T-cell (primary cell): ENCODE measurements around the gene KCTD7. TPM values are rescaled to one million over a fixed set of nuclear protein-coding genes. Genes with fewer than 3 reads are reported as not detected.
"Not testable (repeated sequence)": the region's sequence is repeated elsewhere in the genome, so short reads cannot be mapped to it uniquely, and the experiment has no call there.

Source experiments
- ATAC-seq, 4 experiments: fragments of 200-7000 bp in 3 of 4; fragments of 150-1000 bp in 1 of 4; cut with Tn5 transposase; replicated peaks in 1 of 4; 1 replicate in 3 of 4; 2 replicates in 1 of 4; pipeline ENCODE4 v1.10.0; 2021; ENCODE audit warnings: moderate library complexity in 3 of 4, mild to moderate bottlenecking in 2 of 4, moderate number of reproducible peaks in 1 of 4
- CTCF ChIA-PET, 2 donors: fragments of 300-600 bp; sonication (Branson Sonifier 250); formaldehyde crosslinking; loops; one replicate each; lab custom pipeline; 2022; ENCODE audit warnings: antibody characterized with exemption in 2 of 2; lab: Charles Lee
- POLR2A ChIA-PET, 2 donors: fragments of 300-600 bp; sonication (Branson Sonifier 250); formaldehyde crosslinking; loops; one replicate each; lab custom pipeline; 2022; ENCODE audit warnings: antibody characterized with exemption in 2 of 2; lab: Charles Lee
- DNase-seq, 35 experiments: peaks; one replicate each; pipeline versions ENCODE4 v3.0.0 to v3.0.0-alpha.2; 2013 to 2023
- H3K27ac ChIP-seq: one replicate; pipeline ENCODE4 v1.5.1; 2013; ENCODE audit warnings: low read length
- H3K27me3 ChIP-seq, 2 experiments: replicated peaks in 1 of 2; 1 replicate in 1 of 2; 2 replicates in 1 of 2; pipeline versions ENCODE4 v1.6.1 to v1.7.0; 2013; ENCODE audit warnings: low read length in 1 of 2, mixed read lengths in 1 of 2; ENCODE audit not compliant: control insufficient read depth in 2 of 2, insufficient read depth in 2 of 2; ENCODE audit errors: extremely low read depth in 1 of 2
- H3K36me3 ChIP-seq, 2 donors: 1 replicate in 1 of 2; 2 replicates in 1 of 2; pipeline versions ENCODE4 v1.6.1 to v1.7.0; 2013; ENCODE audit warnings: low read length in 1 of 2; ENCODE audit not compliant: control insufficient read depth in 2 of 2, insufficient read depth in 1 of 2; ENCODE audit errors: extremely low read depth in 1 of 2
- H3K4me1 ChIP-seq, 2 experiments: 1 replicate in 1 of 2; 2 replicates in 1 of 2; pipeline versions ENCODE4 v1.6.1 to v1.7.0; 2013; ENCODE audit warnings: low read length in 2 of 2, mixed read lengths in 1 of 2; ENCODE audit not compliant: insufficient read depth in 2 of 2, control insufficient read depth in 1 of 2; ENCODE audit errors: extremely low read depth in 1 of 2
- H3K4me3 ChIP-seq, 2 donors: 1 replicate in 1 of 2; 2 replicates in 1 of 2; pipeline versions ENCODE4 v1.5.1 to v1.7.0; 2013; ENCODE audit warnings: mild to moderate bottlenecking in 2 of 2, low read length in 1 of 2, moderate library complexity in 1 of 2; ENCODE audit not compliant: control insufficient read depth in 1 of 2; ENCODE audit errors: extremely low read depth in 1 of 2
- H3K9me3 ChIP-seq: 2 replicates; pipeline ENCODE4 v1.7.0; 2013
- H3K27ac Mint-ChIP-seq, 2 donors: one replicate each; pipeline ENCODE4 v1.8.0; 2020 to 2021; ENCODE audit warnings: mild to moderate bottlenecking in 2 of 2, mixed read lengths in 2 of 2
- H3K27me3 Mint-ChIP-seq, 2 donors: one replicate each; pipeline ENCODE4 v1.8.0; 2021 to 2022; ENCODE audit warnings: mixed read lengths in 2 of 2
- H3K36me3 Mint-ChIP-seq: one replicate; pipeline ENCODE4 v1.8.0; 2021; ENCODE audit warnings: mixed read lengths
- H3K4me1 Mint-ChIP-seq, 3 donors: one replicate each; pipeline ENCODE4 v1.8.0; 2020 to 2022; ENCODE audit warnings: mixed read lengths in 3 of 3, mild to moderate bottlenecking in 1 of 3
- H3K4me3 Mint-ChIP-seq, 3 donors: one replicate each; pipeline ENCODE4 v1.8.0; 2020 to 2022; ENCODE audit warnings: mild to moderate bottlenecking in 3 of 3, mixed read lengths in 3 of 3, moderate library complexity in 3 of 3
- H3K9me3 Mint-ChIP-seq, 3 donors: one replicate each; pipeline ENCODE4 v1.8.0; 2020 to 2022; ENCODE audit warnings: mixed read lengths in 3 of 3
- WGBS: methylation state at CpG from one replicate; pipeline ENCODE4 v1.1.5; 2013; ENCODE audit warnings: missing lambda C conversion rate; ENCODE audit not compliant: insufficient coverage; 5-methylcytosine and 5-hydroxymethylcytosine counted together
- total RNA-seq, 35 experiments: library from RNA in 6 of 35; stranded (reverse) in 6 of 35; fragments of 120-200 nt in 1 of 35; gene quantifications; one replicate each; pipeline versions ENCODE4 v1.2.1 to v1.2.4 and lab custom pipeline; 2013 to 2026

KCTD7 gene
- total RNA-seq, 5 donors from 2014 or later (not counting 1 experiment from before 2014, with no cell fraction given): 23.1 to 44.3 (median 39.3) TPM

DNA sequence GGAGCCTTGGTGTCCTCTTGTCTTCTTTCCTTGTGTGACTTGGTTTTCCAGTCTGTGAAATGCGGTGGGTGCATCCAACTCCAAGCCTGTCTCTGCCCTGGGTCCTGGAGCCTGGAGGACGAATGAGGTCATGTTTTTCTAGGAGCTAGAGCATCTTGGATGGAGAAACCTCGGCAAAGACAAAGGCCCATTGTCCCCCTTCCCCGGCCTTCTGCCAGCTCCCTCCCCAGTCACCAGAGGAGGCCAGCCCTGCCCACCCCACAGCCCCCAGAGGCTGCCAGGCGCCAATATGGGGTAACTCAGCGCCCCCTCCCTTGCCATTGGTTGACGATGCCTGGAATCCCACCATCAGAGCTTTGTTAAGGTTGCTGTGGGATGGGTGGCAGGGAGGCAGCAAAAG, 40.4 kb downstream of the KCTD7 start:
- Histone ChIP-seq H3K9me3 (no peaks in the 10 kb centered on the region), H3K27me3 (no peaks in the 10 kb centered on the region), H3K4me3 (no peak overlapping the region), H3K4me1 (peaks cover 0 to 2% of the 10 kb centered on the region in 2 experiments), H3K36me3 (no peaks in the 10 kb centered on the region), H3K27ac (no peak overlapping the region)
- ATAC-seq (no peak), DNase-seq (no peak)
- H3K4me1 Mint-ChIP-seq: peaks cover under 1 to 3% (median 2%) of the 10 kb centered on the region in 3 donors
- no peak overlapping the region for H3K27ac Mint-ChIP-seq
- no peak overlapping the region for H3K4me3 Mint-ChIP-seq
- peaks cover 5% of the 10 kb centered on the region for H3K36me3 Mint-ChIP-seq
- 100% methylated on average over 2 of the region's 7 CpGs for WGBS
- ChIA-PET CTCF (interaction anchor here in 1 of 2 donors (0.5 kb wide), 2 partner anchors 63 to 150 kb away, joined by 3 to 5 read pairs; no protein-coding TSS in a partner anchor), POLR2A (no interaction called here)
- H3K27me3 Mint-ChIP-seq: no peaks in the 10 kb centered on the region
- H3K9me3 Mint-ChIP-seq: no peaks in the 10 kb centered on the region

DNA sequence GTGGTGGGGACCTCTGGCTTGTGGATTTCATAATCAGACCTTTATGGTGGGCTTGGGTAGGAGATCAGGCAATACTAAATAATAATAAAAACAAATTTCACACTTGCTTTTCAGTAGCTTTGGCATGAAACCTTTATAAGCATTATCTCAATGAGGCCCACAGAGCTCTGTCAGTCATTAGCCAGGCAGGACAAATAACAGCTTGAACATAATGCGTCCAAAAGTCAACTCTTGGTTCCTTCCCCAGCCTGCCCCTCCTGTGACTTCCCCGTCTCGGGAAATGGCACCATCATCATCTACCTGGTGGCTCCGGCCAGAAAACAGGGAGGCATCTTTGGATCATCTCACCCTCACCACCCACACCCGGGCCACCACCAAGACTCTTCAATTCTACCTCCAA, 40.8 kb downstream of the KCTD7 start:
- POLR2A ChIA-PET: interaction anchor here in 1 of 2 donors (0.9 kb wide), 1 partner anchor 13 kb away, joined by 3 read pairs; no protein-coding TSS in a partner anchor
- H3K27me3 Mint-ChIP-seq: no peaks in the 10 kb centered on the region

DNA sequence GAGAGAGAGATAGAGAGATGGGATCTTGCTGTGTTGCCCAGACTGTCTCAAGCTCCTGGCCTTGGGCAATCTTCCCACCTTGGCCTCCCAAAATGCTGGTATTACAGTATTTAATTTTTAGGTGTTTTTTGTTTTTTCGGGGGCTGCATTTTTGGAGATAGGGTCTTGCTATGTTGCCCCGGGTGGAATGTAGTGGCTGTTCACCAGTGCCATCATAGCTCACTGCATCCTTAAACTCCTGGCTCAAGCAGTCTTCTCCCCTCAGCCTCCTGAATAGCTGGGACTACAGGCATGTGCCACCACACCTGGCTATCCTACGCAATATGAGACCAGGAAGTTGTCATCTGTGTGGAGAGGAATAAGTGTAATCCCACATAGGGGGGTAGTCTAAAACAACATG, 42.4 kb downstream of the KCTD7 start:
- Mint-ChIP-seq H3K4me3 (no peak overlapping the region), H3K36me3 (peaks cover 5% of the 10 kb centered on the region), H3K27ac (no peak overlapping the region), H3K4me1 (peaks cover 0 to 2% (median 0%) of the 10 kb centered on the region in 3 donors), H3K9me3 (no peaks in the 10 kb centered on the region), H3K27me3 (no peaks in the 10 kb centered on the region)
- Histone ChIP-seq H3K4me1 (peaks cover 0 to 2% of the 10 kb centered on the region in 2 experiments), H3K27me3 (no peaks in the 10 kb centered on the region), H3K36me3 (no peaks in the 10 kb centered on the region), H3K9me3 (no peaks in the 10 kb centered on the region), H3K4me3 (no peak overlapping the region), H3K27ac (no peak overlapping the region)
- ATAC-seq: no peak
- no CpG with 5 or more reads among the region's 3 CpGs for WGBS
- CTCF ChIA-PET: no interaction called here
- DNase-seq: no peak
- POLR2A ChIA-PET: interaction anchor here in 1 of 2 donors (0.6 kb wide), 1 partner anchor 118 kb away, joined by 4 read pairs; no protein-coding TSS in a partner anchor

More for the DNA sequence above, 40.8 kb downstream of the KCTD7 start:
- Histone ChIP-seq H3K27ac (no peak overlapping the region), H3K4me1 (peaks cover 0 to 2% of the 10 kb centered on the region in 2 experiments), H3K27me3 (no peaks in the 10 kb centered on the region), H3K9me3 (no peaks in the 10 kb centered on the region), H3K4me3 (no peak overlapping the region), H3K36me3 (no peaks in the 10 kb centered on the region)
- H3K4me1 Mint-ChIP-seq: peaks cover 0 to 3% (median 2%) of the 10 kb centered on the region in 3 donors
- H3K9me3 Mint-ChIP-seq: no peaks in the 10 kb centered on the region
- CTCF ChIA-PET: no interaction called here
- DNase-seq: no peak
- H3K4me3 Mint-ChIP-seq: no peak overlapping the region
- ATAC-seq: no peak
- whole genome bisulfite sequencing: 96% methylated on average over 5 of the region's 5 CpGs
- no peak overlapping the region for H3K27ac Mint-ChIP-seq
- H3K36me3 Mint-ChIP-seq: peaks cover 5% of the 10 kb centered on the region

DNA sequence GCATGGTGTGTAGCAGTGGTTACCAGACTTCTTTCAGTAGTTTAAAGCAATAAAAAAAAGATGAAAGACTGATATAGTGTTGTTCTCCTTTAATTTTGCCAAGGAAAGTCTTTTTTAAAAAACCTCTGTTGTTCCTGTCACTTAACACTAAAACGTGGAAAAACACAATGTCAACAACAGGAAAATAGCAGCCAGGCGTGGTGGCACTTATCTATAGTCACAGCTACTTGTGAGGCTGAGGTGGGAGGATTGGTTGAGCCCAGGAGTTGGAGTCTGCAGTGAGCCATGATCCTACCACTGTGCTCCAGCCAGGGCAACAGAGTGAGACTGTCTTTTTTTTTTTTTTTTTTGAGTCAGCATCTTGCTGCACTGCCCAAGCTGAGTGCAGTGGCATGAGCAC, 42.8 kb downstream of the KCTD7 start:
- H3K27me3 Mint-ChIP-seq, H3K4me3 Mint-ChIP-seq, ATAC-seq, H3K9me3 ChIP-seq, POLR2A ChIA-PET, H3K36me3 ChIP-seq, H3K36me3 Mint-ChIP-seq, H3K9me3 Mint-ChIP-seq, DNase-seq, H3K4me1 Mint-ChIP-seq, H3K27ac ChIP-seq, H3K4me3 ChIP-seq, H3K27ac Mint-ChIP-seq, H3K27me3 ChIP-seq, H3K4me1 ChIP-seq, CTCF ChIA-PET: not testable (repeated sequence)
- WGBS: no CpG with 5 or more reads among the region's 2 CpGs

DNA sequence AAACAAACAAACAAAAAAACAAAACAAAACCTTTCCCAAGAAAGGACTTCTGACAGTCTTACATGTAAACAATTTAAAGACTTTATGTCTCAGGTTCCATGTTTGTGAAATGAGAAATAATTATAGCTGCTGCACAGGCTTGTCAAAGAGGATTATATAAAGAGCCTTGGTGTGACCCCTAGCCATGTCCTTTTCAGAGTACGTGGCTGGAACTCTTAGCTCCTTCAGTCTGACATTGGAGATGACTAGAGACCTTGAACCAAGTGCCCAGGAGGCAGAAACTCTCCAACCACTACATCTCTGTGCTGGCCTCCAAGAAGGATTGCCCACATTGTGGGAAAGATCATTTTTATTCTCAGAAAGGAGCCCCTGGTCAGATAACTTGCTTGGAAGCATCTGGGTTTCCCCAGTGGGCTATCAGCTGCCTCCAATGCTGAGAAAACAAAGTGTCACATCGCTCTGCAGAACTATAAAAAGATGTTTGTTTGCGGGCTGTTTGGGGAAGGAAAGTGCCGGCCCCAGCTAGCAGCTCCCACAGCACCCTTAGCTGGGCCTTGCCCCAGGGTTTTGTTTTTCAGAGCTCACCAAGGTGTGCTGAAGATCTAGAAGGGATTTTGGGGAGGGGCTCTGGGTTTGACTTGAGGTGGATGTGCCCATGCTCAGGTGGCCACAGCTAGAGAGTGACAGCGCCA, 43.9 kb downstream of the KCTD7 start:
- H3K36me3 ChIP-seq, H3K4me1 ChIP-seq, H3K36me3 Mint-ChIP-seq, H3K27ac Mint-ChIP-seq, H3K27me3 ChIP-seq, POLR2A ChIA-PET, CTCF ChIA-PET, ATAC-seq, H3K27ac ChIP-seq, H3K9me3 Mint-ChIP-seq, DNase-seq, H3K4me3 Mint-ChIP-seq, H3K9me3 ChIP-seq, H3K27me3 Mint-ChIP-seq, H3K4me1 Mint-ChIP-seq, H3K4me3 ChIP-seq: not testable (repeated sequence)
- WGBS: no CpG with 5 or more reads among the region's 5 CpGs

DNA sequence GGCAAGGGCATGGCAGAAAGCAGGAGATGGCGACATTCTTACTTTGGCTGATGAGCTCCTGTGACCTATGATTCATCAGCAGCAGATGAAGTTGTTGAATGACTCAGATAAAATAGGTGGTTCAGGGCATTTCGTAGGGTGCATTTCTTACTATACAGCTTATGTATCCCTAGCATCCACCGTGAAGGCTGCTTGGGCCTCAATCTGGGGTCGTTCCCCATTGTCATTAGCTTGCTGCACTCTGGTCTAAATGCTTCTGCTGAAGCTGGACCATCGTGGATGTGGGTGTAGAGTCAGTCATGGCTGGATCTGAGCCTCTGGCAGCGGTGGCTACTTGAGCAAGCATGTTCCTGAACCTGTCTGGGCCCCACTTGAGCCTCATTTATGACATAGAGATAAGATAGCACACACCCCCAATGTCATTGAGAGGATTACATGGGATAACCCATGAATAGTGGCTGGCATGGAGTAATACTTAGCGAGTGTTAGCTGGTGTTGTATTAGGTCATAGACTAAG, 44.5 kb downstream of the KCTD7 start:
- H3K9me3 ChIP-seq, H3K36me3 ChIP-seq, H3K4me1 Mint-ChIP-seq, H3K27ac ChIP-seq, H3K36me3 Mint-ChIP-seq, H3K27me3 ChIP-seq, H3K4me1 ChIP-seq, H3K4me3 ChIP-seq, H3K27me3 Mint-ChIP-seq, POLR2A ChIA-PET, H3K4me3 Mint-ChIP-seq, DNase-seq, CTCF ChIA-PET, H3K27ac Mint-ChIP-seq, H3K9me3 Mint-ChIP-seq: not testable (repeated sequence)
- peak in 1 of 4 experiments; percentile 40 for ATAC-seq
- WGBS: no CpG with 5 or more reads among the region's 7 CpGs
